Activated CD4-positive, alpha-beta T cell treated with anti-CD3 and anti-CD28 coated beads, Interleukin-2, amount 50 U/mL, for 24 hours (primary cell): ENCODE results near the gene MEF2B.
"Not testable (repeated sequence)": the region's sequence is repeated elsewhere in the genome, so short reads cannot be mapped to it uniquely, and the experiment has no call there.

Source experiments
- DNase-seq, 2 donors: peaks; one replicate each; pipeline ENCODE4 v3.0.0-alpha.2; 2020; ENCODE audit warnings: low read depth in 1 of 2, low spot score in 1 of 2

Gene MEF2B

GRCh38 chr19:19157808-19158207, 12.3 kb downstream of the MEF2B start:
- DNase-seq, result no peak

- DNase-seq, result no peak
Measured at GRCh38 chr19:19155495-19156219, 14.4 kb downstream of the MEF2B start.

GRCh38 chr19:19154768-19155494, 15.1 kb downstream of the MEF2B start:
- no peak for DNase-seq

- no peak for DNase-seq
Measured at GRCh38 chr19:19152668-19153384, 17.2 kb downstream of the MEF2B start.

- no peak for DNase-seq
Measured at GRCh38 chr19:19151418-19151817, 18.6 kb downstream of the MEF2B start.

- no peak for DNase-seq
Measured at GRCh38 chr19:19149435-19149834, 20.6 kb downstream of the MEF2B start.

- DNase-seq, result not testable (repeated sequence)
Measured at GRCh38 chr19:19148504-19148903, 21.6 kb downstream of the MEF2B start.

- DNase-seq, result no peak
Measured at GRCh38 chr19:19147344-19147743, 22.7 kb downstream of the MEF2B start.

- DNase-seq, result no peak
Measured at GRCh38 chr19:19146865-19147264, 23.2 kb downstream of the MEF2B start.

GRCh38 chr19:19145684-19146608, 24.1 kb downstream of the MEF2B start:
- peak; percentile 79 to 92 for DNase-seq

GRCh38 chr19:19145281-19145680, 24.8 kb downstream of the MEF2B start:
- no peak for DNase-seq

GRCh38 chr19:19142347-19142746, 27.7 kb downstream of the MEF2B start:
- DNase-seq, result no peak

GRCh38 chr19:19140476-19140875, 29.6 kb downstream of the MEF2B start:
- no peak for DNase-seq

GRCh38 chr19:19139876-19140229, 30.2 kb downstream of the MEF2B start:
- DNase-seq, result no peak

- peak; percentile 81 to 97 for DNase-seq
Measured at GRCh38 chr19:19138109-19138981, 31.7 kb downstream of the MEF2B start, which contains the start of gene TMEM161A. TSS of gene TMEM161A (minus strand) at chr19:19138478. CDS start at chr19:19138428, 50 bp downstream.

GRCh38 chr19:19137556-19138108, 32.4 kb downstream of the MEF2B start:
- peak in 1 of 2 donors; percentile 6 for DNase-seq

GRCh38 chr19:19135713-19136112, 34.4 kb downstream of the MEF2B start:
- not testable (repeated sequence) for DNase-seq

- no peak for DNase-seq
Measured at GRCh38 chr19:19134687-19135158, 35.3 kb downstream of the MEF2B start.

- no peak for DNase-seq
Measured at GRCh38 chr19:19133985-19134384, 36.1 kb downstream of the MEF2B start.
